GM12864 (cell line): ENCODE results near the gene CCR4.
A peak's percentile ranks its signal among the peaks of the same experiment; 100 is the strongest.
"Not testable (repeated sequence)": the region's sequence is repeated elsewhere in the genome, so short reads cannot be mapped to it uniquely, and the experiment has no call there.

Experiments used
- DNase-seq: peaks from one replicate; pipeline ENCODE4 v3.0.0-alpha.2; 2011; ENCODE audit warnings: low read depth
- H3K4me3 ChIP-seq: 2 replicates; pipeline ENCODE4 v1.5.1; 2011; ENCODE audit warnings: mild to moderate bottlenecking, low read depth, low read length, control low read depth
- CTCF ChIP-seq: IDR thresholded peaks from 2 replicates; pipeline ENCODE4 v1.5.1; 2011; ENCODE audit warnings: low read depth, mild to moderate bottlenecking, moderate library complexity, low read length, control low read depth, inconsistent platforms; ENCODE audit errors: missing control alignments

Gene CCR4

GRCh38 chr3:32919920-32920319, 31.5 kb upstream of the CCR4 start:
- H3K4me3 ChIP-seq, result no peak overlapping the region
- no peak for DNase-seq
- TF ChIP-seq CTCF, result no peak

DNA sequence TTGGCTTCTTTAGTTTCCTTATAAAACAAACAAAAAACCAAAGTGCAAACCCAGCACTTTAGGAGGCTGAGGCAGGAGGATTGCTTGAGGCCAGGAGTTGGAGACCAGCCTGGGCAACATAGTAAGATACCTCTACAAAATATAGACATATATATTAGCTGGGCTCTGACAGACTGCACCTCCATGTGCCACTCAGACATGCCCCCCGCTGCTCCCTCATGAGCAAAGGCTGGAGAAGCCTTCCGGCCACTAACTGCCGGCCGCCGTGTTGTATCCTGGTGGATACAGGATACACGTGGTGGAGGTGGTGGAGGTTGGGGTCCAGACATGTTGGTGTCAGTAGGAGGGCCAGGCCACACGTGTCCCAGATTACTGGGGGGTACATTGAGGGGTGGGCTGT, 29.4 kb upstream of the CCR4 start:
- no peak overlapping the region for H3K4me3 ChIP-seq
- TF ChIP-seq CTCF, result no peak
- DNase-seq, result no peak

GRCh38 chr3:32930161-32930560, 21.3 kb upstream of the CCR4 start:
- DNase-seq, result no peak
- no peak for TF ChIP-seq CTCF
- no peak overlapping the region for H3K4me3 ChIP-seq

DNA sequence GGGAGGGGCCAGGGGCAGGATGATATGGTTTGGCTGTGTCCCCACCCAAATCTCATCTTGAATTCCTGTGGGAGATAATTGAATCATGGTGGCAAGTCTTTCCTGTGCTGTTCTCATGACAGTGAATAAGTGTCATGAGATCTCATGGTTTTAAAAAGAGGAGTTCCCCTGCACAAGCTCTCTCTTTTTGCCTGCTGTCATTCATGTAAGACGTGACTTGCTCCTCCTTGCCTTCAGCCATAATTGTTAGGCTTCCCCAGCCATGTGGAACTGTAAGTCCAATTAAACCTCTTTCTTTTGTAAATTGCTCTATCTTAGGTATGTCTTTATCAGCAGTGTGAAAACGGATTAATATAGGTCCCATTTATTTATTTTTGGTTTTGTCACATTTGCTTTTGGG, 20.2 kb upstream of the CCR4 start:
- H3K4me3 ChIP-seq, DNase-seq: not testable (repeated sequence)

DNA sequence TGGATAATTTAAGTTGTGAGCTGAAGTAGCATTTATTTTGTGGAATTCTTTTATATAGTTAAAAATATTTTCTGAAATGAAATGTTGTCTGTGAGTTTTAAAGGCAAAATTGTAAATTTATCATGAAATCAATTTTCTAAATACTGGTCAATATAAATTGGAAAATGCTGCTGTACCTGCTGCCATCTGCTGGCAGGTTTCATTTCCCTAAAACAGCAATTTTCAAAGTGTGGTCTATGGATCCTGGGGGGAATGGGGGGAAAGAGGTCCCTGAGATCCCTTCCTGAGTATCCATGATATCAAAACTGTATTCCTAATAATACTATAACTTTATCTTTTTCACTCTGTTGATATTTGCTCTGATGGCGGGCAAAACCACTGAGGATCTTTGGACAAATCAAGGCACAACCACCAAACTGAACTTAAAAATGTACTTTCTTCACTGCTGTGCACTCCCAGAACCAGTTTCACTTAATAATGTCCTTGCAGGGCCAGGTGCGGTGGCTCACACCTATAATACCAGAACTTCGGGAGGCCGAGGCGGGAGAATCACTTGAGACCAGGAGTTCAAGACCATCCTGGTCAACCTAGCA, 17.2 kb upstream of the CCR4 start:
- no peak overlapping the region for H3K4me3 ChIP-seq
- no peak for DNase-seq
- peak; percentile 59 for TF ChIP-seq CTCF

- no peak overlapping the region for H3K4me3 ChIP-seq
- DNase-seq, result no peak
- TF ChIP-seq CTCF, result no peak
Observed at GRCh38 chr3:32937331-32937730, 14.1 kb upstream of the CCR4 start.

GRCh38 chr3:32939531-32940284, 11.7 kb upstream of the CCR4 start:
- H3K4me3 ChIP-seq, DNase-seq: not testable (repeated sequence)

DNA sequence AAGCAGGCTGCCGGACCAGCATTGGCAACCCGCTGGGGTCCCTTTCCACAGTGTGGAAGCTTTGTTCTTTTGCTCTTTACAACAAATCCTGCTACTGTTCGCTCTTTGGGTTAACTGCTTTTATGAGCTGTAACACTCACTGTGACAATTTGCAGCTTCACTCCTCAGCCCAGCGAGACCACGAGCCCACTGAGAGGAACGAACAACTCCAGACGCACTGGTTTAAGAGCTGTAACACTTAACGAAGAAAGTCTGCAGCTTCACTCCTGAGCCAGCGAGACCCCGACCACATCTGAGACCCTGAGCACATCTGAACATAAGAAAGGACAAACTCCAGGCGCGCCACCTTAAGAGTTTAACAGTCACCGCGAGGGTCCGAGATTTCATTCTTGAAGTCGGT, 10.7 kb upstream of the CCR4 start:
- TF ChIP-seq CTCF, result no peak
- no peak for DNase-seq
- H3K4me3 ChIP-seq, result no peak overlapping the region
